Mucosa of descending colon (tissue), 3 donors: ENCODE data around the gene EVC2. TPM values are rescaled to one million over a fixed set of nuclear protein-coding genes. Genes with fewer than 3 reads are reported as not detected.

Source experiments
- ATAC-seq: fragments of 200-7000 bp; cut with Tn5 transposase; one replicate; pipeline ENCODE4 v1.9.1; 2020; ENCODE audit warnings: mild to moderate bottlenecking, moderate library complexity
- DNase-seq, 3 donors: peaks; one replicate each; pipeline ENCODE4 v3.0.0-alpha.2; 2020
- H3K36me3 ChIP-seq: fragments of 200-600 bp; one replicate; pipeline ENCODE4 v1.8.0; 2021; ENCODE audit warnings: low read depth, mild to moderate bottlenecking
- H3K4me1 ChIP-seq: fragments of 200-600 bp; one replicate; pipeline ENCODE4 v1.8.0; 2021; ENCODE audit warnings: low read depth, mild to moderate bottlenecking
- H3K4me3 ChIP-seq: fragments of 200-600 bp; one replicate; pipeline ENCODE4 v1.8.0; 2021; ENCODE audit warnings: mild to moderate bottlenecking
- H3K9me3 ChIP-seq: fragments of 200-600 bp; one replicate; pipeline ENCODE4 v1.8.0; 2021; ENCODE audit warnings: mild to moderate bottlenecking
- intact Hi-C, 2 donors: fragments of 100-400 bp; cut with DNase I in 1 of 2; cut with micrococcal nuclease in 1 of 2; formaldehyde crosslinking; loops; one replicate each; pipeline versions ENCODE4 v1.11.0 to v1.11.1; 2022; cut with DNase I, micrococcal nuclease
- total RNA-seq, 3 donors: library from RNA; stranded (reverse); fragmentation: NEBNext Ultra II Directional in 2 of 3; extraction: Animal tissue kit (Norgen Biotek cat#: 25700) in 2 of 3; gene quantifications; one replicate each; pipeline versions ENCODE4 v1.2.1 to v1.2.4, GENCODE V29; 2021 to 2023
- TF ChIP-seq, protein P1 (sequence below): fragments of 200-600 bp; IDR thresholded peaks from one replicate; pipeline ENCODE4 v1.8.0; 2022; ENCODE audit warnings: antibody characterized with exemption, mild to moderate bottlenecking
- donor health status: DM: no; HTN: no; CAD: no; lungs with moderate emphysema.
- donor health status: DM: no; HTN: no; CAD: no.
- donor health status: DM: no; HTN: yes; CAD: no.

The EVC2 gene
- total RNA-seq, 3 donors from 2014 or later, result 0.64 to 6.5 (median 1.1) TPM

GRCh38 chr4:5638316-5638715 lies 70.0 kb downstream of the EVC2 start:
- no peak for ATAC-seq
- intact Hi-C loops, result no loop called here
- TF ChIP-seq, protein P1, sequence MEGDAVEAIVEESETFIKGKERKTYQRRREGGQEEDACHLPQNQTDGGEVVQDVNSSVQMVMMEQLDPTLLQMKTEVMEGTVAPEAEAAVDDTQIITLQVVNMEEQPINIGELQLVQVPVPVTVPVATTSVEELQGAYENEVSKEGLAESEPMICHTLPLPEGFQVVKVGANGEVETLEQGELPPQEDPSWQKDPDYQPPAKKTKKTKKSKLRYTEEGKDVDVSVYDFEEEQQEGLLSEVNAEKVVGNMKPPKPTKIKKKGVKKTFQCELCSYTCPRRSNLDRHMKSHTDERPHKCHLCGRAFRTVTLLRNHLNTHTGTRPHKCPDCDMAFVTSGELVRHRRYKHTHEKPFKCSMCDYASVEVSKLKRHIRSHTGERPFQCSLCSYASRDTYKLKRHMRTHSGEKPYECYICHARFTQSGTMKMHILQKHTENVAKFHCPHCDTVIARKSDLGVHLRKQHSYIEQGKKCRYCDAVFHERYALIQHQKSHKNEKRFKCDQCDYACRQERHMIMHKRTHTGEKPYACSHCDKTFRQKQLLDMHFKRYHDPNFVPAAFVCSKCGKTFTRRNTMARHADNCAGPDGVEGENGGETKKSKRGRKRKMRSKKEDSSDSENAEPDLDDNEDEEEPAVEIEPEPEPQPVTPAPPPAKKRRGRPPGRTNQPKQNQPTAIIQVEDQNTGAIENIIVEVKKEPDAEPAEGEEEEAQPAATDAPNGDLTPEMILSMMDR, result no peak

DNA sequence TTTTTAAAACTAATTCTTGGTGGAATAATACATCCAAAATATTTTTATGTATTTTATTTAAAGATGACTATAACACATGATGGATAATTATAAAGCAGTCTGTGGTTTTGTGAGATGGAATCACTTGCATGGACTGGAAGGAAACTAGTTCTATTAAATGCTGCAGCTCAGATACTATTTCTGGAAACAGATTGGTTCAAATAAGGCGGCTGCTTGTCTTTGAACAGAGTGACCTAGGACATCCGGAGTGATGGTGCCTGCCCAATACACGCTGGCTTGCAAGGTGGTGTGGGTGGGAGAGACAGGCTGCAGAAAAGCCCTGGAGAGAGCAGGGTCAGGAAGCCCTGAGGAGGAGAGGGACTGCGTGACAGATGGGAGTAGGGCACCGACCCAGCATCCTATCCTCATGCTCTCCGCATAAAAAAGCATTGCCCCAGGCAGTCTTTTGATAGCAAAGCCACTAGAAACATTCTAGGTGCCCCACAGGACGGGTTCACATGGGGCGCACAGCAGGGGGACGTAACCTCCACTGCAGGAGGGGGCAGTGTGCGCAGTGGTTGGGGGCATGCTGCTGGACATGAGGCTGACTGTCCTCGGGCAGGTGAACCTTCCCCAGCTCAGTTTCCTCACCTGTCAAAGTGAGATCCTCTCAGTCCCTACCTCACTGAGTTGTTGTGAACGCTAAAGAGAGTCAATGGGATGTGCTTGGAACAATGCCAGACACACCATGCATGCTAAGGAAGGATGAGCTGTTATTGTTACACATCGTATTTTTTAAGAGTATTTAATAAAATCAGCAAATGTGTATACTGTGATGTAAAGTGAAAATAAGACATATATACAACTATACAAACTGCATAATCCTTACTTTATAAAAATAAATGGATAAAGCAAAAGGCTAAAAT lies 71.3 kb downstream of the EVC2 start:
- TF ChIP-seq, protein P1, result no peak
- Histone ChIP-seq H3K36me3 (no peaks in the 10 kb centered on the region), H3K9me3 (no peaks in the 10 kb centered on the region), H3K4me3 (no peak overlapping the region), H3K4me1 (no peaks in the 10 kb centered on the region)
- DNase-seq, result no peak
- no peak for ATAC-seq
- intact Hi-C loops, result no loop called here

More at GRCh38 chr4:5638316-5638715, 70.0 kb downstream of the EVC2 start:
- Histone ChIP-seq H3K4me3 (no peak overlapping the region), H3K9me3 (no peaks in the 10 kb centered on the region), H3K4me1 (no peaks in the 10 kb centered on the region), H3K36me3 (no peaks in the 10 kb centered on the region)
- DNase-seq, result no peak

- TF ChIP-seq, protein P1, result no peak
- Histone ChIP-seq H3K4me3 (no peak overlapping the region), H3K36me3 (no peaks in the 10 kb centered on the region), H3K4me1 (no peaks in the 10 kb centered on the region), H3K9me3 (no peaks in the 10 kb centered on the region)
- DNase-seq (no peak), ATAC-seq (no peak)
- intact Hi-C loops, result no loop called here
These were observed 72.5 kb downstream of the EVC2 start for GRCh38 chr4:5635826-5636195.

DNA sequence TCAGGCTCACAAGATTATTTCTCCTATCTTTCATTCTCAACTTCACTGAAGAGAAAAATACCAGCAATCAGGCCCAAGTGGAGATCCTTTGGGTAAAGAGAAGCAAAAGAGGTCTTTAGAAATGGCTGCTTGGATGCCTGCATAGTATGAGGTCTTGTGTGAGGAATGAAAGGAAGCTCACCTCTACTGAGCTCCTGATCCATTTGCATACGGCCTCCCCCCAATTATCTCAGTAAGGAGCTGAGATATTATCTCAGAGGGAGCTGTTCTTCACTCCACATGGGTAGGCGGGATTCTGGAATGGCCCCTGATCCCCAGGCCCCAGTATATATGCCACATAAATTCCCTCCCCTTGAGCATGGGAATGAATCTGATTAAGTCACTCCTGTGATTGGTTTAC lies 75.8 kb downstream of the EVC2 start:
- H3K36me3 ChIP-seq, result no peaks in the 10 kb centered on the region
- H3K9me3 ChIP-seq, result no peaks in the 10 kb centered on the region
- TF ChIP-seq, protein P1, result no peak
- H3K4me1 ChIP-seq, result no peaks in the 10 kb centered on the region
- DNase-seq, result no peak
- intact Hi-C loops, result no loop called here
- no peak overlapping the region for H3K4me3 ChIP-seq
- no peak for ATAC-seq

- intact Hi-C loops, result no loop called here
- Histone ChIP-seq H3K36me3 (no peaks in the 10 kb centered on the region), H3K9me3 (no peaks in the 10 kb centered on the region), H3K4me1 (no peaks in the 10 kb centered on the region), H3K4me3 (no peak overlapping the region)
- no peak for ATAC-seq
- DNase-seq, result no peak
- TF ChIP-seq, protein P1, result no peak
These were observed 76.3 kb downstream of the EVC2 start for GRCh38 chr4:5632066-5632440.
